ENCODE data around the gene KRT86.

DNA sequence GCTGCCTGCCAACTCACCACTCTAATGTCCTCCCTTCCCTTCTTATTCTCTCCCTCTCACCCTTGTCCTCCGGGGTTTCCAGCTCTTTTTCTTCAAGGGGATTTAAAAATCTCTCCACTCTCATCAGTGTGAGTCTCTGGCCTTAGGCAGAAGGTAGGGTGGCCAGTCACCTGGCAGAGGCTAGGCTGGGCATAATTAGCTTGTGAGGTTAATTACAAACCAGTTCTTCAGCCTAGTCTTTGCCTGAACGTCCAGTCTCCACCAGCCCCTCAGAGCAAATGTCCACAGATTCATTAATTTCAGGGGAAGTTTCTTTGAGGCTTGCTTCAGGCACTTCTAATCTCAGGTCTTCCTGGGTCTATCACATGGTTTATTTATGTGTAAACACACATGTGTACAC lies 34.7 kb upstream of the KRT86 start:
- TF ChIP-seq POLR2AphosphoS5 (IDR thresholded peaks at IDR 0.05), result no peak
- TF ChIP-seq, protein P1, sequence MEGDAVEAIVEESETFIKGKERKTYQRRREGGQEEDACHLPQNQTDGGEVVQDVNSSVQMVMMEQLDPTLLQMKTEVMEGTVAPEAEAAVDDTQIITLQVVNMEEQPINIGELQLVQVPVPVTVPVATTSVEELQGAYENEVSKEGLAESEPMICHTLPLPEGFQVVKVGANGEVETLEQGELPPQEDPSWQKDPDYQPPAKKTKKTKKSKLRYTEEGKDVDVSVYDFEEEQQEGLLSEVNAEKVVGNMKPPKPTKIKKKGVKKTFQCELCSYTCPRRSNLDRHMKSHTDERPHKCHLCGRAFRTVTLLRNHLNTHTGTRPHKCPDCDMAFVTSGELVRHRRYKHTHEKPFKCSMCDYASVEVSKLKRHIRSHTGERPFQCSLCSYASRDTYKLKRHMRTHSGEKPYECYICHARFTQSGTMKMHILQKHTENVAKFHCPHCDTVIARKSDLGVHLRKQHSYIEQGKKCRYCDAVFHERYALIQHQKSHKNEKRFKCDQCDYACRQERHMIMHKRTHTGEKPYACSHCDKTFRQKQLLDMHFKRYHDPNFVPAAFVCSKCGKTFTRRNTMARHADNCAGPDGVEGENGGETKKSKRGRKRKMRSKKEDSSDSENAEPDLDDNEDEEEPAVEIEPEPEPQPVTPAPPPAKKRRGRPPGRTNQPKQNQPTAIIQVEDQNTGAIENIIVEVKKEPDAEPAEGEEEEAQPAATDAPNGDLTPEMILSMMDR (IDR thresholded peaks at IDR 0.05 in 8 of 11, conservative IDR thresholded peaks at IDR 0.05 in 3 of 11), result no peak

All from spleen (tissue), 7 donors.